ENCODE measurements around the gene LPP.

Gene LPP

GRCh38 chr3:188931036-188931435 lies 777.1 kb downstream of the LPP start:
- no peak for DNase-seq (ENCODE audit: low read depth in 1 of 2, low spot score in 1 of 2)
- H3K4me3 ChIP-seq (replicated peaks; ENCODE audit: insufficient read depth, low read length), result no peak overlapping the region
- H3K27ac ChIP-seq (replicated peaks), result no peak overlapping the region
- no peaks in the 10 kb centered on the region for H3K27me3 ChIP-seq (ENCODE audit: insufficient read depth, poor library complexity, severe bottlenecking)
- TF ChIP-seq REST (IDR thresholded peaks at IDR 0.05; ENCODE audit: insufficient replicate concordance, low read depth) (no peak), POLR2AphosphoS5 (IDR thresholded peaks at IDR 0.05; ENCODE audit: low read depth) (no peak), SPI1 (IDR thresholded peaks at IDR 0.05; ENCODE audit: borderline replicate concordance, low read depth) (no peak), CTCF (IDR thresholded peaks at IDR 0.05; ENCODE audit: insufficient read depth, low read length) (no peak), GABPA (IDR thresholded peaks at IDR 0.05; ENCODE audit: low read depth) (no peak)

- H3K27me3 ChIP-seq (ENCODE audit: insufficient read depth, poor library complexity, severe bottlenecking), result no peaks in the 10 kb centered on the region
- no peak for DNase-seq (ENCODE audit: low read depth in 1 of 2, low spot score in 1 of 2)
- no peak overlapping the region for H3K27ac ChIP-seq (replicated peaks)
- H3K4me3 ChIP-seq (replicated peaks; ENCODE audit: insufficient read depth, low read length), result no peak overlapping the region
- TF ChIP-seq POLR2AphosphoS5 (IDR thresholded peaks at IDR 0.05; ENCODE audit: low read depth) (no peak), GABPA (IDR thresholded peaks at IDR 0.05; ENCODE audit: low read depth) (no peak), REST (IDR thresholded peaks at IDR 0.05; ENCODE audit: insufficient replicate concordance, low read depth) (no peak), CTCF (IDR thresholded peaks at IDR 0.05; ENCODE audit: insufficient read depth, low read length) (no peak), SPI1 (IDR thresholded peaks at IDR 0.05; ENCODE audit: borderline replicate concordance, low read depth) (no peak)
These were observed 777.6 kb downstream of the LPP start for GRCh38 chr3:188931531-188931930.

GRCh38 chr3:188934989-188935388 lies 781.0 kb downstream of the LPP start:
- no peak for TF ChIP-seq CTCF (IDR thresholded peaks at IDR 0.05; ENCODE audit: insufficient read depth, low read length)
- no peak for TF ChIP-seq POLR2AphosphoS5 (IDR thresholded peaks at IDR 0.05; ENCODE audit: low read depth)
- TF ChIP-seq GABPA (IDR thresholded peaks at IDR 0.05; ENCODE audit: low read depth), result no peak
- no peak for TF ChIP-seq REST (IDR thresholded peaks at IDR 0.05; ENCODE audit: insufficient replicate concordance, low read depth)
- no peak for TF ChIP-seq SPI1 (IDR thresholded peaks at IDR 0.05; ENCODE audit: borderline replicate concordance, low read depth)
- Histone ChIP-seq H3K27me3 (ENCODE audit: insufficient read depth, poor library complexity, severe bottlenecking) (no peaks in the 10 kb centered on the region), H3K27ac (replicated peaks) (no peak overlapping the region), H3K4me3 (replicated peaks; ENCODE audit: insufficient read depth, low read length) (no peak overlapping the region)
- DNase-seq (ENCODE audit: low read depth in 1 of 2, low spot score in 1 of 2), result no peak
